ENCODE measurements around the gene GABBR2.

GABBR2 gene

DNA sequence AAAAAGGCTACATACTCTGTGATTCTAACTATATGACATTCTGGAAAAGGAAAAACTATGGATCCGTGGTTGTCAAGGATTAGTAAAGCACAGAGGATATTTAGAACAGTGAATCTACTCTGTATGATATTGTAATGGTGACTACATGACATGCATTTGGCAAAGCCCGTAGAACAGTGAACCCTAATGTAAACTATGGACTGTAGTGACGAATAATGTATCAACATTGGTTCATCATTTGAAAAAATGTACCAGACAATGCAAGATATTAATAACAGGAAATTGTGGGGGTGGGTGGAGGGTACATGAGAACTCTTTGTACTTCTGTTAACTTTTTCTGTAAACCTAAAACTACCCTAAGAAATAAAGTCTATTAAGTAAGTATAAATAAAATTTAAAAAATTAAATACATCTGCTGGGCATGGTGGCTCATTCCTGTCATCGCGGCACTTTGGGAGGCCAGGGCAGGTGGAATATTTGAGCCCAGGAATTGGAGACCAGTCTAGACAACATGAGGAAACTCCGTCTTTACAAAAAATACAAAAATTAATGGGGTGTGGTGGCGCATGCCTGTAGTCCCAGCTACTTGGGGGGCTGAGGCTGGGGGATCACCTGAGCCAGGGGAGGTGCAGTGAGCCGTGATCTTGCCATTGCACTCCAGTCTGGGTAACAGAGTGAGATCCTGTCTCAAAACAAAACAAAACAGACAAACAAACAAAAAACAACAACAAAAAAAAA, 351.6 kb downstream of the GABBR2 start:
- H3K4me3 ChIP-seq (ENCODE audit: low read depth, low read length) = no peak overlapping the region
- no peak for TF ChIP-seq CTCF (conservative IDR thresholded peaks at IDR 0.05; ENCODE audit: low read depth, low read length)
- peak; percentile 61 for DNase-seq (ENCODE audit: low read depth)

DNA sequence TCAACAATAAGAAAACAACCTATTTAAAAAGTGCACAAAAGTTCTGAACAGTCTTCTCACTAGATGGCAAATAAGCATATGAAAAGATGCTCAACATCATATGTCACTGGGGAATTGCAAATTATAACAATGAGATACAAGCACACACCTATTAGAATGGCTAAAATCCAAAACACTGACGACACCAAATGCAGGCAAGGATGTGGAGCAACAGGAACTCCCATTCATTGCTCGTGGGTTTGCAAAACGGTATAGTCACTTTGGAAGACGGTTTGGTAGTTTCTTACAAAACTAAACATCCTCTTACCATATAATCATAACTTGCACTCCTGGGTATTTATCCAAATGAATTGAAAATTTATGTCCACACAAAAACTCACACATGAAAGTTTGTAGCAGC, 352.4 kb downstream of the GABBR2 start:
- no peak for TF ChIP-seq CTCF (conservative IDR thresholded peaks at IDR 0.05; ENCODE audit: low read depth, low read length)
- peak; percentile 23 for DNase-seq (ENCODE audit: low read depth)
- no peak overlapping the region for H3K4me3 ChIP-seq (ENCODE audit: low read depth, low read length)

DNA sequence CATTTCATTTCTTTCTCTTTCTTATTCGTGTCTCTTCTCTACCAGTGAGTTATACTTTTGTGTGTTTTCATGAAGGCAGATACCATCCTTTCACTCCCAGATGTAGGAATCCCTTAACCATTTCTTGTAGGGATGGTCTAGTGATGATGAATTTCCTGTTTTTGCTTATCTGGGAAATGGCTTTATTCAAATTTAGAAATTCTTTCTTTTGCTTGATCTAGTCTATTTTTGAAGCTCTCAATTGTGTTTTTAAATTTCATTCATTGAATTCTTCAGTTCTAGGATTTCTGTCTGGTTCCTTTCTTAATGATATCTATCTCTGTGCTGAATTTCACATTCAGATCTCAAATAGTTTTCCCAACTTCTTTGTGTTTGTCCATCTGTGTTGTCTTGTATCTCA, 357.4 kb downstream of the GABBR2 start:
- no peak overlapping the region for H3K4me3 ChIP-seq (ENCODE audit: low read depth, low read length)
- no peak for DNase-seq (ENCODE audit: low read depth)
- TF ChIP-seq CTCF (conservative IDR thresholded peaks at IDR 0.05; ENCODE audit: low read depth, low read length) = no peak

DNA sequence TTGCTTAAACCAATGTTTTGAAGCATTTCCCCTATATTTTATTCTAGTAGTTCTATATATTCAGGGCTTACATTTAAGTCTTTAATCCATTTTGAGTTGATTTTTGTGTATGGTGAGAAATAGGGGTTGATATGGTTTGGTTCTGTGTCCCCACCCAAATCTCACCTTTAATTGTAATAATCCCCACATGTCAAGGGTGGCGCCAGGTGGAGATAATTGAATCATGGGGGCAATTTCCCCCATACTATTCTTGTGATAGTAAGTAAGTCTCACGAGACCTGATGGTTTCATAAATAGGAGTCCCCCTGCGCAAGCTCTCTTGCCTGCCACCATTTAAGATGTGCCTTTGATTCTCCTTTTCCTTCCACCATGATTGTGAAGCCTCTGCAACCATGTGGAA, 361.1 kb downstream of the GABBR2 start:
- no peak for DNase-seq (ENCODE audit: low read depth)
- no peak overlapping the region for H3K4me3 ChIP-seq (ENCODE audit: low read depth, low read length)
- TF ChIP-seq CTCF (conservative IDR thresholded peaks at IDR 0.05; ENCODE audit: low read depth, low read length) = no peak

- no peak overlapping the region for H3K4me3 ChIP-seq (ENCODE audit: low read depth, low read length)
- no peak for DNase-seq (ENCODE audit: low read depth)
- no peak for TF ChIP-seq CTCF (conservative IDR thresholded peaks at IDR 0.05; ENCODE audit: low read depth, low read length)
These were observed 363.7 kb downstream of the GABBR2 start for GRCh38 chr9:98345011-98345410.

- TF ChIP-seq CTCF (conservative IDR thresholded peaks at IDR 0.05; ENCODE audit: low read depth, low read length) = no peak
- no peak overlapping the region for H3K4me3 ChIP-seq (ENCODE audit: low read depth, low read length)
- DNase-seq (ENCODE audit: low read depth) = no peak
These were observed 364.2 kb downstream of the GABBR2 start for GRCh38 chr9:98344581-98344980.

DNA sequence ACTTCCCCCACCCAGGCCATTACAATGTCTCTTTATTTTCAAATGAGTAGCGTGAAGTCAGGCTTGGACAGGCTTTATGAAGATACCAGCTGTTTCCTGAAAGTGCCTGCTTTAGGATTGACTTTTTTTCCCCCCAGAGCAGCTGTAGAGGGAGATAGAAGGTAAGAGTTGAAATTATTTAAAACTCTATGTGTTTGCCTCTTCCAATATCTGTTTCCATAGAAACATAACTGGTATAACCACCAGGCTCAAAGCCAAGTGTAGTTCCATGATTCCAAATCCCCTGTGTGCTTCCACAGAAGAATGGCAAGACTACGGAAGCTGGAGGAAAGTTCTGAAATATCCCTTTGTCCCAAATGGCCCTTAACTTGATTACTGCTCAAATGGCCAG, 365.9 kb downstream of the GABBR2 start:
- H3K4me3 ChIP-seq (ENCODE audit: low read depth, low read length) = no peak overlapping the region
- no peak for TF ChIP-seq CTCF (conservative IDR thresholded peaks at IDR 0.05; ENCODE audit: low read depth, low read length)
- DNase-seq (ENCODE audit: low read depth) = no peak
